ENCODE data around the gene NELFCD. TPM values are rescaled to one million over a fixed set of nuclear protein-coding genes. Genes with fewer than 3 reads are reported as not detected.

Gene NELFCD
- total and polyA plus RNA-seq, 2 donors (not counting 1 experiment from before 2014, with no cell fraction given) = 46.9 to 78.8 TPM

DNA sequence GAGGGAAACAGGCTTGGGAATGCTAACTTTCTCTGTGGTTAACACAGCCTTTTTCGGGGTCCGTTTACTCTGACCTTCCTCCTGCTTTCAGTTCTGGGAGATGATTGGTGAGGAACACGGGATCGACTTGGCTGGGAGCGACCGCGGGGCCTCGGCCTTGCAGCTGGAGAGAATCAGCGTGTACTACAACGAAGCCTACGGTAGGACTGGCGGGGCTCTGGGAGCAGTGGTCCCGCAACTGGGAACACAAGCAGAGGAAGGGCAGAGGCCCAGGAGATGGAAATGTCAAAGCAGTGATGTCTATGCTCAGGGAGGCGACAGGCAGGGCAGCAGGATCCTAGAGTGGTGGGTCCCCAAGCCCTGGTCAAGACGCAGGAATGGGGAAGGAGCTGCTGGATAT lies 41.7 kb downstream of the NELFCD start:
- H3K4me3 ChIP-seq (replicated peaks in 1 of 4; ENCODE audit: control extremely low read depth in 1 of 4, insufficient read depth in 1 of 4, low read depth in 3 of 4, low read length in 4 of 4) = no peak overlapping the region
- H2AFZ ChIP-seq (ENCODE audit: low read length) = no peak overlapping the region
- no peaks in the 10 kb centered on the region for H3K27me3 ChIP-seq (ENCODE audit: control insufficient read depth, insufficient read depth, low read length)
- DNase-seq (ENCODE audit: low read depth in 2 of 2) = no peak
- no peak overlapping the region for H3K9ac ChIP-seq (ENCODE audit: insufficient read depth, low read length)
- no peak overlapping the region for H3K4me2 ChIP-seq (ENCODE audit: extremely low read depth, insufficient read depth, low read length)
- no peaks in the 10 kb centered on the region for H3K9me3 ChIP-seq (ENCODE audit: control insufficient read depth, insufficient read depth, low read depth, low read length)
- H3K36me3 ChIP-seq (ENCODE audit: control insufficient read depth, insufficient read depth, low read length) = peaks cover 5% of the 10 kb centered on the region
- no peak overlapping the region for H3K27ac ChIP-seq (ENCODE audit: insufficient read depth, low read length)
- TF ChIP-seq, protein P1, sequence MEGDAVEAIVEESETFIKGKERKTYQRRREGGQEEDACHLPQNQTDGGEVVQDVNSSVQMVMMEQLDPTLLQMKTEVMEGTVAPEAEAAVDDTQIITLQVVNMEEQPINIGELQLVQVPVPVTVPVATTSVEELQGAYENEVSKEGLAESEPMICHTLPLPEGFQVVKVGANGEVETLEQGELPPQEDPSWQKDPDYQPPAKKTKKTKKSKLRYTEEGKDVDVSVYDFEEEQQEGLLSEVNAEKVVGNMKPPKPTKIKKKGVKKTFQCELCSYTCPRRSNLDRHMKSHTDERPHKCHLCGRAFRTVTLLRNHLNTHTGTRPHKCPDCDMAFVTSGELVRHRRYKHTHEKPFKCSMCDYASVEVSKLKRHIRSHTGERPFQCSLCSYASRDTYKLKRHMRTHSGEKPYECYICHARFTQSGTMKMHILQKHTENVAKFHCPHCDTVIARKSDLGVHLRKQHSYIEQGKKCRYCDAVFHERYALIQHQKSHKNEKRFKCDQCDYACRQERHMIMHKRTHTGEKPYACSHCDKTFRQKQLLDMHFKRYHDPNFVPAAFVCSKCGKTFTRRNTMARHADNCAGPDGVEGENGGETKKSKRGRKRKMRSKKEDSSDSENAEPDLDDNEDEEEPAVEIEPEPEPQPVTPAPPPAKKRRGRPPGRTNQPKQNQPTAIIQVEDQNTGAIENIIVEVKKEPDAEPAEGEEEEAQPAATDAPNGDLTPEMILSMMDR (conservative IDR thresholded peaks at IDR 0.05 in 1 of 2, IDR thresholded peaks at IDR 0.05 in 1 of 2; ENCODE audit: low read depth in 1 of 2, low read length in 2 of 2) = no peak
- no peak for TF ChIP-seq EZH2 (IDR thresholded peaks at IDR 0.05; ENCODE audit: low read length, missing control alignments)
- H3K4me1 ChIP-seq (ENCODE audit: control insufficient read depth, extremely low read depth, insufficient read depth, low read length) = peaks cover 2% of the 10 kb centered on the region
- peaks cover 18% of the 10 kb centered on the region for H3K79me2 ChIP-seq (ENCODE audit: control insufficient read depth, insufficient read depth, low read length)
- H4K20me1 ChIP-seq (ENCODE audit: control insufficient read depth, extremely low read depth, insufficient read depth, low read length) = no peaks in the 10 kb centered on the region

DNA sequence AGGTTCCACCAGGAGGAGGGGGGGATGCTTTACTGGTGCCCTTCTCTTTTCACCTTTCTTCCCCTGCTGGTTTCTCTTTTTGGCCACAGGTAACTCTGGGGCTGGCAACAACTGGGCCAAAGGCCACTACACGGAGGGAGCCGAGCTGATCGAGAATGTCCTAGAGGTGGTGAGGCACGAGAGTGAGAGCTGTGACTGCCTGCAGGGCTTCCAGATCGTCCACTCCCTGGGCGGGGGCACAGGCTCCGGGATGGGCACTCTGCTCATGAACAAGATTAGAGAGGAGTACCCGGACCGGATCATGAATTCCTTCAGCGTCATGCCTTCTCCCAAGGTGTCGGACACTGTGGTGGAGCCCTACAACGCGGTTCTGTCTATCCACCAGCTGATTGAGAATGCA lies 42.6 kb downstream of the NELFCD start:
- no peak overlapping the region for H3K4me3 ChIP-seq (replicated peaks in 1 of 4; ENCODE audit: control extremely low read depth in 1 of 4, insufficient read depth in 1 of 4, low read depth in 3 of 4, low read length in 4 of 4)
- no peak overlapping the region for H3K9ac ChIP-seq (ENCODE audit: insufficient read depth, low read length)
- no peak overlapping the region for H3K27ac ChIP-seq (ENCODE audit: insufficient read depth, low read length)
- H2AFZ ChIP-seq (ENCODE audit: low read length) = no peak overlapping the region
- no peaks in the 10 kb centered on the region for H3K27me3 ChIP-seq (ENCODE audit: control insufficient read depth, insufficient read depth, low read length)
- H3K36me3 ChIP-seq (ENCODE audit: control insufficient read depth, insufficient read depth, low read length) = peaks cover 5% of the 10 kb centered on the region
- DNase-seq (ENCODE audit: low read depth in 2 of 2) = no peak
- H3K79me2 ChIP-seq (ENCODE audit: control insufficient read depth, insufficient read depth, low read length) = peaks cover 24% of the 10 kb centered on the region
- no peaks in the 10 kb centered on the region for H4K20me1 ChIP-seq (ENCODE audit: control insufficient read depth, extremely low read depth, insufficient read depth, low read length)
- H3K4me2 ChIP-seq (ENCODE audit: extremely low read depth, insufficient read depth, low read length) = no peak overlapping the region
- no peaks in the 10 kb centered on the region for H3K9me3 ChIP-seq (ENCODE audit: control insufficient read depth, insufficient read depth, low read depth, low read length)
- no peak for TF ChIP-seq EZH2 (IDR thresholded peaks at IDR 0.05; ENCODE audit: low read length, missing control alignments)
- TF ChIP-seq, protein P1 (conservative IDR thresholded peaks at IDR 0.05 in 1 of 2, IDR thresholded peaks at IDR 0.05 in 1 of 2; ENCODE audit: low read depth in 1 of 2, low read length in 2 of 2) = no peak
- H3K4me1 ChIP-seq (ENCODE audit: control insufficient read depth, extremely low read depth, insufficient read depth, low read length) = peaks cover 2% of the 10 kb centered on the region

DNA sequence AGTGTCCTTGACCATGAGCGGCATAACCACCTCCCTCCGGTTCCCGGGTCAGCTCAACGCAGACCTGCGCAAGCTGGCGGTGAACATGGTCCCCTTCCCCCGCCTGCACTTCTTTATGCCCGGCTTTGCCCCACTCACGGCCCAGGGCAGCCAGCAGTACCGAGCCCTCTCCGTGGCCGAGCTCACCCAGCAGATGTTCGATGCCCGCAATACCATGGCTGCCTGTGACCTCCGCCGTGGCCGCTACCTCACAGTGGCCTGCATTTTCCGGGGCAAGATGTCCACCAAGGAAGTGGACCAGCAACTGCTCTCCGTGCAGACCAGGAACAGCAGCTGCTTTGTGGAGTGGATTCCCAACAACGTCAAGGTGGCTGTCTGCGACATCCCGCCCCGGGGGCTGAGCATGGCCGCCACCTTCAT lies 43.1 kb downstream of the NELFCD start:
- Histone ChIP-seq H2AFZ (ENCODE audit: low read length) (no peak overlapping the region), H3K27ac (ENCODE audit: insufficient read depth, low read length) (no peak overlapping the region), H3K9me3 (ENCODE audit: control insufficient read depth, insufficient read depth, low read depth, low read length) (no peaks in the 10 kb centered on the region), H3K27me3 (ENCODE audit: control insufficient read depth, insufficient read depth, low read length) (no peaks in the 10 kb centered on the region), H3K4me1 (ENCODE audit: control insufficient read depth, extremely low read depth, insufficient read depth, low read length) (peaks cover 2% of the 10 kb centered on the region), H3K79me2 (ENCODE audit: control insufficient read depth, insufficient read depth, low read length) (peaks cover 29% of the 10 kb centered on the region), H3K4me3 (replicated peaks in 1 of 4; ENCODE audit: control extremely low read depth in 1 of 4, insufficient read depth in 1 of 4, low read depth in 3 of 4, low read length in 4 of 4) (no peak overlapping the region), H3K9ac (ENCODE audit: insufficient read depth, low read length) (no peak overlapping the region), H3K4me2 (ENCODE audit: extremely low read depth, insufficient read depth, low read length) (no peak overlapping the region), H4K20me1 (ENCODE audit: control insufficient read depth, extremely low read depth, insufficient read depth, low read length) (no peaks in the 10 kb centered on the region), H3K36me3 (ENCODE audit: control insufficient read depth, insufficient read depth, low read length) (peaks cover 5% of the 10 kb centered on the region)
- no peak for DNase-seq (ENCODE audit: low read depth in 2 of 2)
- TF ChIP-seq, protein P1 (conservative IDR thresholded peaks at IDR 0.05 in 1 of 2, IDR thresholded peaks at IDR 0.05 in 1 of 2; ENCODE audit: low read depth in 1 of 2, low read length in 2 of 2) = no peak
- TF ChIP-seq EZH2 (IDR thresholded peaks at IDR 0.05; ENCODE audit: low read length, missing control alignments) = no peak

Measured in fibroblast of lung (primary cell).